ENCODE data around the gene PLA2G2F.

- TF ChIP-seq CTCF (IDR thresholded peaks at IDR 0.05) (no peak), POLR2A (IDR thresholded peaks at IDR 0.05) (no peak)
Measured at GRCh38 chr1:20111452-20111851, 27.7 kb upstream of the PLA2G2F start.

All from right lobe of liver (tissue), 4 donors.